Fibroblast of villous mesenchyme (primary cell): ENCODE data around the gene IGFBP6. TPM values are rescaled to one million over a fixed set of nuclear protein-coding genes. Genes with fewer than 3 reads are reported as not detected.

Source experiments
- DNase-seq: peaks from one replicate; pipeline ENCODE4 v3.0.0-alpha.2; 2010; ENCODE audit warnings: low read depth
- H3K4me3 ChIP-seq: 2 replicates; pipeline ENCODE4 v1.5.1; 2011; ENCODE audit warnings: low read depth, mild to moderate bottlenecking, low read length
- CTCF ChIP-seq: IDR thresholded peaks from 2 replicates; pipeline ENCODE4 v1.5.1; 2012; ENCODE audit warnings: low read depth, mild to moderate bottlenecking, low read length; ENCODE audit not compliant: insufficient read depth
- total RNA-seq: library from RNA; depleted of rRNA; stranded (reverse); fragments of >200 nt; gene quantifications from 2 replicates; pipeline ENCODE4 v1.2.3, GENCODE V29; 2012

IGFBP6 gene
- total RNA-seq, 1 donor, result 277 TPM

- H3K4me3 ChIP-seq, result no peak overlapping the region
- no peak for DNase-seq
- TF ChIP-seq CTCF, result no peak
Measured at GRCh38 chr12:53060064-53060720, 37.3 kb upstream of the IGFBP6 start.

GRCh38 chr12:53060721-53061276 is 36.7 kb upstream of the IGFBP6 start:
- no peak for TF ChIP-seq CTCF
- no peak overlapping the region for H3K4me3 ChIP-seq
- DNase-seq, result no peak

- no peak for TF ChIP-seq CTCF
- no peak overlapping the region for H3K4me3 ChIP-seq
- DNase-seq, result no peak
Measured at GRCh38 chr12:53061404-53062010, 36.0 kb upstream of the IGFBP6 start.

- no peak for TF ChIP-seq CTCF
- DNase-seq, result no peak
- H3K4me3 ChIP-seq, result no peak overlapping the region
Measured at GRCh38 chr12:53062011-53062961, 35.2 kb upstream of the IGFBP6 start.

GRCh38 chr12:53062977-53063707 is 34.3 kb upstream of the IGFBP6 start:
- no peak for TF ChIP-seq CTCF
- no peak for DNase-seq
- H3K4me3 ChIP-seq, result no peak overlapping the region

GRCh38 chr12:53063708-53064612 is 33.5 kb upstream of the IGFBP6 start:
- H3K4me3 ChIP-seq, result no peak overlapping the region
- DNase-seq, result peak; percentile 65
- no peak for TF ChIP-seq CTCF
